IPS-NIHi7 (cell line): Measurements from ENCODE around the gene POMT2.

Experiments
- DNase-seq: peaks from one replicate; pipeline ENCODE4 v3.0.0; 2012; ENCODE audit warnings: mixed read lengths; ENCODE audit errors: extremely low spot score

Gene POMT2

GRCh38 chr14:77266336-77266735 lies 54.3 kb downstream of the POMT2 start:
- DNase-seq, result no peak

- no peak for DNase-seq
Observed at GRCh38 chr14:77265561-77266335, 54.9 kb downstream of the POMT2 start.

DNA sequence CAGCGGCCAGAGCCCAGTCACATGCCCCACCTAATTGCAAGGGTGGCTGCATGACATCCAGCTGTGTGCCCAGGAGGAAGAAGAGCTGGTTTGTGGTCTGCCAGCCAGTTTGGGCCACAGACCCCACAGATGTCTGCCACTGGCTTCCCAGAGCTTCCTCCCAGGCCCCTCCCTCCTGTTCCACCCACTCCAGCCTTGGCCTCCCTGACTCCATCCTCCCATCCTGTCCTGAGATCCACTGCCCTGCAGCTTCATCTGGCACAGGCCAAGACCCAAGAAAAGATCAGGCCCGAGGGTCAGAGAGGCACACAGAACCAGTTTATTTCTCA lies 55.5 kb downstream of the POMT2 start:
- DNase-seq, result no peak

DNA sequence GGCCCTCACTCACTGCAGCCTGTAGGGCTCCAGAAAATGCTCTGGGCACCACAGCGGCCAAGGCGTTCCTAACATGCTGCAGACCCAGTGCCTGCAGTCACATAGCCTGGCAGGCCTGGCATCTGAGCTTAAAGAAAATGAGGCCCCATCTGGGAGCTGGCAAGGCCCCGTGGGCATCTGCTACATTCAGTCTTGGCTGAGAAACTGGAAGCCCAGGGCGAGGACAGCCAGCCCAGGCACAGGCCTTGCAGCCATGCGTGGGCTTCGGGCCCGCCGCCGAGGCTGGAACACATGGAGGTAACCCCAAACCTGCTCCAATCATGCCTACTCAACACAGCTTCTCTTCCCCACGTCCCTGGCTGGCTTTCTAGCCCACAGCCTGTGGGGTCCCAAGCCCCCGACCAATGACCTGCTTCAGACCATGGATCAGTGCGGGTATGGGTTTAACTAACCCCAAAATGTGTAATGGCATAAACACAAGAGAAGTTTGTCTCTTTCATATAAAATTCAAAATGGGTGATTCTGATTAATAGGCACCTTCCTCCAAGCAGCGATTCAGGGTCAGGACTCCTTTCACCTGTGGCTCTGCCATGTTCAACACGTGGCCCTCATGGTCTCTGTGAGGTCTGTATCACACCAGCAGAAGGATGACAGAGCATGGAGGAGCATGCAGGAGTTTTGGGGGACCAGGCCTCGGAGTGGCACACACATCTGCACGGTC lies 56.1 kb downstream of the POMT2 start:
- no peak for DNase-seq

GRCh38 chr14:77260631-77261030 lies 60.1 kb downstream of the POMT2 start:
- no peak for DNase-seq

- DNase-seq, result no peak
Observed at GRCh38 chr14:77260199-77260598, 60.5 kb downstream of the POMT2 start.

DNA sequence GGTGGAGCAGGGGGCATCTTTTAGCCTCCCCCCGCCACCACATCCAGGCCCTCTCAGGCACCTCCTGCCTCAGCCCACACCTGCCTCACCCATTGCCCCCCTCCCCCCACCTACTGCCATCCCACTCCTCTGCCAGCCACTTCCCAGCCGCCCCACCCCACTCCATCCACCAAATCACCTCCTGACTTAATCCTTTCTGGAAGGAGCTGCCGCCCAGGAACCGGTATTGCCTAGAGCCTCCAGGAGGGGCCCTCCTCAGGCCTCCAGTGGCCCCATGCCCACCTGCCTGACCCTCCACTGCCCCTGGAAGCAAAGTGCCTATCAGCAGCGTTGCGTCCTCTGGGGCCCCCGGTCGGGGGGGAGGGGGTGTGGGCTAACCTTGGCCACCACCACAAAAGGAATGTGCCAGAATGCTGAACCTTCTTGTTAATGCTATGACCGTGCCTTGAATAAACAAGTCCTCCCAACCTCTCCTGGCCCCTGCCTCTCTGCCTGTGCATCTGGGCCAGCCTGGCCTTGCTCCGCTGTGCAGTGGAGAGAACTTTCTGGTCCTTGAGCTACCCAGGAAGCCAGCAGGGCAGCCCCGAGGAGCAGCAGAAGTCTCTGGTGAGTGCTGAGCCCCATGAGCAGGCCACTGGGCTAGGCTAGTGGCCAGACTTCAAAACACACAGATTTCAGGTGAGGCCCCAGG lies 61.5 kb downstream of the POMT2 start:
- DNase-seq, result no peak

- DNase-seq, result no peak
Observed at GRCh38 chr14:77258566-77258965, 62.1 kb downstream of the POMT2 start.

GRCh38 chr14:77257700-77258099 lies 63.0 kb downstream of the POMT2 start:
- no peak for DNase-seq

DNA sequence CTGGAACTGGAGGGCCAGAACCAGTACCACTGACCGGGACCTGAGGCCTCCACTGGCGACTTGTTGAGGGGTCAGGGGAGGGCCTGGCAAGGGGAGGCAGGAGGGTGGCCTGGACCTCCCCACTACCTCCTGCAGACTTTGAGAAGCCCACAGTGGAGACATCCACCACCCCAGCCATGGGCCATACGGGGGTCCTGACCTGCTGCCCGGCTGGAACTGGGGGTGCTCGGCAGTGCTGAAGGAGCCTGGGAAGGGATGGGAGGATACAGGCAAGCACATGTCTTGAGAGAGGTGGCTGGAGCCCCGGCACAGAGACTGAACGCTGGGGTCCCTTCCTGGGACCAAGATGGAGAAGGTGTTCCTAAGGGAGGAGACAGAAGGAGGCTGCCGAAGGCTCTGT lies 64.0 kb downstream of the POMT2 start:
- DNase-seq, result no peak

DNA sequence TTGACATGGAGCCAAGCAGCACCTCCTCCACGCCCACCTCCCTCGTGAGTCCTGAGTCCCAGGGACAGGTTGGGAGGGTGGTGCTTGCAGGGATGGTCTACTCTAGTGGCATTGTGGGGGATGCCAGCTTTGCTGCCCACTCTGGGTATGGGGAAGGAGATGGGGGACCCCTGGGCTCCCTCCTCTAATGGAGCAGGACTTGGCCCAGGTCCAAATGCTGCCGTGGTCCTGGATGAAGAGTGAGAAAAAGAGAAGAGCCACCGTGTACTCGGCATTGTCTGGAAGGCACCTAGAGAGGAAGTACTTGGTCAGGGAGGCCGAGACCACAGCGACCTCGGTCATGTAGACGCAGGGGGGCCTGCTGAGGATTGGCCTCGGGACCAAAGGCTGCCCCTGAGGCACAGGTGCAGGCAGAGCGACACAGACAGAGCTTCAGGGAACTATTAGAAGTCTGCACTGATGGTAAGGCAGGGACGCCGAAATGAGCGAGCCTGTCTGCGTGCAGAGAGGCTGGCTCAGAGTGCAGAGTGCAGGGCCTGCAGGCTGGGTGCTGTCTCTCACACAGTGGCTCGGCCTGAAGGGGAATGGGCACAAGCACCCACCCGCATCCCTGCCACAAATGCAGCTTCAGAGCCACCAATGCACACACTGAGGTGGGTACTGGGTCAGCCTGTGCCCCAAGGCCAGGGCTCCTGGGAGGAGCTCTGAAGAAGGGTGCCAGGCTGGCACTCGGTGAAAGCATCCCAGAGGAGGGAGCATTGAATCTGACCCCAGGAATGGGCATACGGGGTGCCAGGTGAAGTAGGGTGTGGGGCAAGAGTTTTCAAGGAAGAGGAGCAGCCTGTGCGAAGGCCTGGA lies 67.1 kb downstream of the POMT2 start:
- no peak for DNase-seq

DNA sequence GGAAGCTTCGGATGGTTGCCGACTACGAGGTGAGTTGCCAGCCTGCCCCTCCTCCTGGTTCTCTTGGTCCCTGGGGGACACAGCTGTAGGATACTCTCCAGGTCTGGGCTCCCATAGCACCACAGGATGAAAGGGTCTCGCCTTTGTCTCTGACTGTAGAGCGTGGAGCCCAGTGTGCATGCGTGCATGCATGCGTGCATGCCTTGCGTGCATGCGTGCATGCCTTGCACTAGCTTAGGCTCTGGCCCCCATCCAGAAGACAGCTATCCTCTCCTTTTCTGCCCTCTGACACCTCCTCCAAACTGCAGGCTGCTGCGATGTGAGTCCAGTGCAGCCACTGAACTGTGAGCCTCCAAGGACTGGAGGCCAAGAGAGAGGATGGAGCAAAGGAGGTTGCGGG lies 68.8 kb downstream of the POMT2 start:
- DNase-seq, result no peak

DNA sequence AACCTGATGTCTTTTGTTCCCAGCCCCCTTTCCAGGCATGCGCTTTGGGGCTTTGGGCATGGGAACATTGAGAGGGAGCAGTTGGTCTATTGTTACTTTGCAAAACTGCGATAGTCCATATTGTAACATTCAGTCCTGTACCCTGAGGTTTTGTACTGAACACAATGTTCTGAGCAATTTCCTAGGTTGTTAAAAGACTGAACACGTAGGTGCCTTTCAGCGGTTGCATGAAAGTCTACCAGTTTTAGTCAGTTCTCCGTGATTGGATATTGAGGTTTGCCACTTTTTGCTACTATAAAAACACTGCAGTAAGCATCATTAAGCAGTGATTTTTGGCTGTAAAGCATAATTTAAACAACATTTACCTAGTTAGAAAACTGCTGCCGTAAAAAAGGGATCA lies 69.8 kb downstream of the POMT2 start:
- DNase-seq, result no peak

GRCh38 chr14:77249286-77249685 lies 71.4 kb downstream of the POMT2 start:
- DNase-seq, result no peak

- DNase-seq, result no peak
Observed at GRCh38 chr14:77248666-77249065, 72.0 kb downstream of the POMT2 start.

DNA sequence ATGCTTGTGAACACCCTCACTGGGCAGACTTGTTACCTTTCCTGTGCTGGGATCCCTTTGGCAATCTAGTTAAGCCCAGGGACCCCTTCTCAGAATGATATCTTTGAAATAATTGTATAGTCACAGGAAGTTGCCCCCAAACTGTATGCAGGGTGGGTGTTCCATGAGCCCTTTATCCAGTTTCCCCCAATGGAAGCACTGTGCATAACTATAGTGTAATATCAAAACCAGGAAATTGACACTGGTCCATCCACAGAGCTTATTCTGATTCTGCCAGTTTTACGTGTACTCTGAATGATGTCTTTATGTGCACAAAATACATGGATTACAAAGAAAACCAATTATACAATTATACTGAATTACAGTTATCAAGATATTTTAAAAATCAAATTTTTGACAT lies 73.9 kb downstream of the POMT2 start:
- DNase-seq, result no peak

DNA sequence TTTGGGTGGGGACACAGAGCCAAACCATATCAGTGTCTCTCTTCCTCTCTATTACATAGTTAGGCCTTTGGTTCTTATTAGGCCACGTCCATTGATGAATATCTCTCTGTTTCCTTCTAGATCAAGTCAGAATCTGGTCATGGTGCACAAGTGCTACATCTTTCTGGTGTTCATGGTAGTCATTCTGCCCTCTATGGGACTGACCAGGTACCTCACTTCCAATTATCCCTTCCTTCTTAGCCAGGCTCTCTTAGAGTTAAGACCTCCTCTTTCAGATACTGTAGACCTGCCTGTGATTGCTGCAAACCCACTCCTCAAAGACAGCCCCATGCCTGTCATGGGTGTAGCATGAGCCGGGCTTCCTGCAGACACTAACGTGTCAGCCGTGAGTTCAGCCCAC lies 74.9 kb downstream of the POMT2 start:
- DNase-seq, result peak; percentile 53

DNA sequence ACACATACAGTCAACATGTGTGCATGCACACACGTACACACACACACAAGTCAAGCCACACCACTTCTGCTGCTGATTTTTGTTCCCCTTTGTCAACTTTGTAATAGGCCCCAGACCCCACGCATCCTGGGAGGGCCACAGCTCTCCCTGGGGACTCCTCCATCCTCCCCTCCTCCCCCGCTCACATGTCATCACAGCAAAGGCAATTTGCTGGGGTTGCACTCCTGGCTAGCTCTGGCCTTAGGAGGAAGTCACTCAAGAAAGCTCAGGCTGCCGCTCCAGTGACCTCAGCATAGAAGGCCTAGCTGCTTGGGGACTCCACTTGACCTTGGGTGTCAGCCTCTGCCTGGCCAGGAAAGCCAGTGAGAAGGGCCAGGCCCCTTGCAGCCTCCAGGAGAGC lies 76.8 kb downstream of the POMT2 start:
- no peak for DNase-seq

DNA sequence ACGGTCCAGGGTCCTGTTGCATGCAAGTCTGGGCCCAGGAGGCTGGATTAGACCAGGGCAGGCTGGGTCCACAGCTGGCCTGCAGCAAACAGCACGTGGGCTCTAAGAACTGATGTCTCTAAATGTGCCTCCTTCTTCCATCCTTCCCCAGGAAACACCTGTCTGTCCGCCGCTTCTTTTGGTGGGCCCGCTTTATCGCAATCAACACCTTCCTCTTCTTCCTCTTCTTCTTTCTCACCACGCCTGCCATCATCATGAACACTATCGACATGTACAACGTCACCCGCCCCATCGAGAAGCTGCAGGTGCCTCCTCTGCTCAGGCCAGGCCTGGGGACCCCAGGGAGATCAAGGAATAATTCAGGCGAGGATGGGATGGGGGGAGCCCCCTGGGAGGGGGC lies 77.9 kb downstream of the POMT2 start:
- DNase-seq, result no peak

DNA sequence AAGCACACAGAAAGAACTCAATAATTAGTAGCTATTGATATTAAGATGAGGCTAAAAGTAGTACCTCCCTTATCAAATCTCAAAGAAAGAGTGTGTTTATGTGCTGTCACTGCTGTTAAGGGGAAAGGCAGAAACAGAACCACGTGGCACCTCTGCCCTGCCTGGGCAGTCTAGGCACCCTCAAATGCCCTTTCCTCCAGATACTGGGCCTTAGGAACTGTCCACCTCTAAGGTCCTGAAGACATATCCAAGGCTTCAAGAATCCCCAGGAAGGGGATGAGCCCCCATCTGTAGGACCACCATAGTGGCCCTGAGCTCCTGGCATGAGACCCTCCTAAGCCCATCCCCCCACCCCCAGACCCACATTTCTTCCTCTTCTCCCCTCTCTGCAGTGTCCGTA lies 78.7 kb downstream of the POMT2 start:
- DNase-seq, result no peak

DNA sequence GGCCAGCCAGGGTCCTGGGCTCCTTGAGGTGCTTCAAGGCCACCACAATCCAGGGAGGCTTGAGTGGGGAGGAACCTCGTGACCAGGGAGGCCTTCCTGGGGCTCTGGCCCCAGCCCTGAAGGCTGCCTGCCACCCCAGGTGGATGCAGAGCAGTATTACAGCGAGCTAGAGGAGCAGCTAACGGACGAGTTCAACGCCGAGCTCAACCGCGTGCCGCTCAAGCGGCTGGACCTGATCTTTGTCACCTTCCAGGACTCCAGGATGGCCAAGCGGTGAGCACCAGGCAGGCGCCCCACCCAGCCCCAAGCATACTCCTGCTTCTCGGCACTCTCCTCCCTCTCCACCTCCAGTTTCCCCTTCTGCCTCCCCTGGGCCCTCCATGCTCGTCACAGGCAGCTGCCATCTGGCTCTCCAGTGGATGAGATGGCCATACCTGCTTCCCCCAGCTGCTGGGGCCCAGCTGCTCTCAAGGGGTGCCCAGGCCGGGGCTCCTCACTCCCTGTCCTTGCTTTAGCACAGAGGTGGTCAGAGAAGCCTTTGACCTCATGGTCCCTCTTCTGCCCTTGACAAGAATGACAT lies 80.3 kb downstream of the POMT2 start:
- DNase-seq, result no peak

GRCh38 chr14:77239412-77239811 lies 81.3 kb downstream of the POMT2 start:
- DNase-seq, result no peak
